HEK293T (cell line): ENCODE results near the gene TMEM50A.
A peak's percentile ranks its signal among the peaks of the same experiment; 100 is the strongest.
"Not testable (repeated sequence)": the region's sequence is repeated elsewhere in the genome, so short reads cannot be mapped to it uniquely, and the experiment has no call there.

Experiments
- CTCF ChIA-PET: fragments of 350-600 bp; formaldehyde crosslinking; extraction: SDS; loops from one replicate; lab custom pipeline; 2021; ENCODE audit warnings: antibody characterized with exemption, inconsistent platforms; lab: Yijun Ruan, JAX
- POLR2A ChIA-PET: fragments of 350-600 bp; formaldehyde crosslinking; extraction: SDS; loops from one replicate; lab custom pipeline; 2020; ENCODE audit warnings: antibody characterized with exemption, inconsistent platforms; lab: Yijun Ruan, JAX
- DNase-seq: peaks from one replicate; pipeline ENCODE4 v3.0.0; 2012; ENCODE audit warnings: mixed read lengths; ENCODE audit errors: extremely low spot score
- ARNT ChIP-seq: fragments of 450-650 bp; IDR thresholded peaks from 2 replicates; pipeline ENCODE4 v1.6.1; 2017; ENCODE audit warnings: mild to moderate bottlenecking
- BHLHE40 ChIP-seq: fragments of 450-650 bp; IDR thresholded peaks from 2 replicates; pipeline ENCODE4 v1.6.1; 2016; ENCODE audit warnings: mild to moderate bottlenecking, moderate library complexity, borderline replicate concordance
- CTBP1 ChIP-seq: fragments of 450-650 bp; IDR thresholded peaks from 2 replicates; pipeline ENCODE4 v1.6.1; 2016; ENCODE audit warnings: borderline replicate concordance
- ELF4 ChIP-seq: fragments of 450-650 bp; IDR thresholded peaks from 2 replicates; pipeline ENCODE4 v1.6.1; 2017; ENCODE audit warnings: antibody characterized with exemption
- FOXA1 ChIP-seq: fragments of 450-650 bp; IDR thresholded peaks from 2 replicates; pipeline ENCODE4 v1.6.1; 2016; ENCODE audit warnings: mild to moderate bottlenecking
- FOXK2 ChIP-seq: fragments of 450-650 bp; IDR thresholded peaks from 2 replicates; pipeline ENCODE4 v1.6.1; 2016; ENCODE audit warnings: mild to moderate bottlenecking
- FOXM1 ChIP-seq: fragments of 450-650 bp; IDR thresholded peaks from 2 replicates; pipeline ENCODE4 v1.6.1; 2017; ENCODE audit warnings: mild to moderate bottlenecking, borderline replicate concordance
- HDGF ChIP-seq: fragments of 450-650 bp; IDR thresholded peaks from 2 replicates; pipeline ENCODE4 v1.6.1; 2017; ENCODE audit warnings: antibody characterized with exemption, borderline replicate concordance
- L3MBTL2 ChIP-seq: fragments of 450-650 bp; conservative IDR thresholded peaks from 2 replicates; pipeline ENCODE4 v1.6.1; 2016; ENCODE audit warnings: mild to moderate bottlenecking
- LEF1 ChIP-seq: fragments of 450-650 bp; IDR thresholded peaks from 2 replicates; pipeline ENCODE4 v1.6.1; 2017; ENCODE audit warnings: mild to moderate bottlenecking, borderline replicate concordance
- NFRKB ChIP-seq: fragments of 450-650 bp; IDR thresholded peaks from 2 replicates; pipeline ENCODE4 v1.6.1; 2016; ENCODE audit warnings: mild to moderate bottlenecking, moderate library complexity
- PKNOX1 ChIP-seq: fragments of 450-650 bp; IDR thresholded peaks from 2 replicates; pipeline ENCODE4 v1.6.1; 2016
- SP1 ChIP-seq: fragments of 450-650 bp; IDR thresholded peaks from 2 replicates; pipeline ENCODE4 v1.6.1; 2017
- SUZ12 ChIP-seq: fragments of 450-650 bp; IDR thresholded peaks from 2 replicates; pipeline ENCODE4 v1.6.1; 2016; ENCODE audit warnings: mild to moderate bottlenecking
- TARDBP ChIP-seq: fragments of 450-650 bp; IDR thresholded peaks from 2 replicates; pipeline ENCODE4 v1.6.1; 2016
- ZNF384 ChIP-seq: fragments of 450-650 bp; IDR thresholded peaks from 2 replicates; pipeline ENCODE4 v1.6.1; 2016

Gene TMEM50A

GRCh38 chr1:25324407-25324806, 13.7 kb upstream of the TMEM50A start:
- CTCF ChIA-PET, POLR2A ChIA-PET, DNase-seq: not testable (repeated sequence)

GRCh38 chr1:25327864-25328790, 10.0 kb upstream of the TMEM50A start:
- CTCF ChIA-PET, POLR2A ChIA-PET, DNase-seq: not testable (repeated sequence)

- DNase-seq, POLR2A ChIA-PET: not testable (repeated sequence)
Observed at GRCh38 chr1:25328791-25329185, 9.3 kb upstream of the TMEM50A start.

GRCh38 chr1:25329336-25329735, 8.8 kb upstream of the TMEM50A start:
- CTCF ChIA-PET, DNase-seq, POLR2A ChIA-PET: not testable (repeated sequence)

More at GRCh38 chr1:25328791-25329185, 9.3 kb upstream of the TMEM50A start:
- CTCF ChIA-PET, result not testable (repeated sequence)

- DNase-seq, POLR2A ChIA-PET, CTCF ChIA-PET: not testable (repeated sequence)
Observed at GRCh38 chr1:25329950-25330349, 8.2 kb upstream of the TMEM50A start.

- CTCF ChIA-PET, DNase-seq, POLR2A ChIA-PET: not testable (repeated sequence)
- TF ChIP-seq PKNOX1, result peak; percentile 55
Observed at GRCh38 chr1:25336922-25337354, 1.2 kb upstream of the TMEM50A start.

- DNase-seq, POLR2A ChIA-PET, CTCF ChIA-PET: not testable (repeated sequence)
Observed at GRCh38 chr1:25337483-25338187, 499 bp upstream of the TMEM50A start.

GRCh38 chr1:25338986-25339385, 852 bp downstream of the TMEM50A start:
- CTCF ChIA-PET, result interaction anchor here (0.9 kb wide), 1 partner anchor 124 kb away, joined by 4 read pairs; no protein-coding TSS in a partner anchor
- TF ChIP-seq FOXM1 (no peak), FOXK2 (no peak), CTBP1 (no peak), ARNT (no peak), BHLHE40 (no peak), SP1 (no peak), L3MBTL2 (no peak), FOXA1 (no peak), TARDBP (no peak), ELF4 (no peak), LEF1 (no peak), PKNOX1 (no peak), HDGF (no peak), NFRKB (no peak), ZNF384 (no peak), SUZ12 (no peak)

GRCh38 chr1:25341746-25342145, 3.6 kb downstream of the TMEM50A start:
- ChIA-PET CTCF (no interaction called here), POLR2A (no interaction called here)
- TF ChIP-seq SUZ12 (no peak), L3MBTL2 (no peak), FOXA1 (no peak), NFRKB (no peak), FOXK2 (no peak), CTBP1 (no peak), TARDBP (no peak), LEF1 (no peak), BHLHE40 (no peak), HDGF (no peak), PKNOX1 (no peak), SP1 (no peak), FOXM1 (no peak)

More at GRCh38 chr1:25338986-25339385, 852 bp downstream of the TMEM50A start:
- no peak for DNase-seq
- POLR2A ChIA-PET, result interaction anchor here (2.2 kb wide), 1 partner anchor 99 kb away, joined by 6 read pairs; no protein-coding TSS in a partner anchor

More at GRCh38 chr1:25341746-25342145, 3.6 kb downstream of the TMEM50A start:
- no peak for DNase-seq
